Hepatic stellate cell (primary cell): ENCODE measurements around the gene TLE5.

ENCODE experiments used
- DNase-seq: peaks from one replicate; pipeline ENCODE4 v3.0.0; 2011; ENCODE audit warnings: low spot score

Gene TLE5, protein sequence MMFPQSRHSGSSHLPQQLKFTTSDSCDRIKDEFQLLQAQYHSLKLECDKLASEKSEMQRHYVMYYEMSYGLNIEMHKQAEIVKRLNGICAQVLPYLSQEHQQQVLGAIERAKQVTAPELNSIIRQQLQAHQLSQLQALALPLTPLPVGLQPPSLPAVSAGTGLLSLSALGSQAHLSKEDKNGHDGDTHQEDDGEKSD

DNA sequence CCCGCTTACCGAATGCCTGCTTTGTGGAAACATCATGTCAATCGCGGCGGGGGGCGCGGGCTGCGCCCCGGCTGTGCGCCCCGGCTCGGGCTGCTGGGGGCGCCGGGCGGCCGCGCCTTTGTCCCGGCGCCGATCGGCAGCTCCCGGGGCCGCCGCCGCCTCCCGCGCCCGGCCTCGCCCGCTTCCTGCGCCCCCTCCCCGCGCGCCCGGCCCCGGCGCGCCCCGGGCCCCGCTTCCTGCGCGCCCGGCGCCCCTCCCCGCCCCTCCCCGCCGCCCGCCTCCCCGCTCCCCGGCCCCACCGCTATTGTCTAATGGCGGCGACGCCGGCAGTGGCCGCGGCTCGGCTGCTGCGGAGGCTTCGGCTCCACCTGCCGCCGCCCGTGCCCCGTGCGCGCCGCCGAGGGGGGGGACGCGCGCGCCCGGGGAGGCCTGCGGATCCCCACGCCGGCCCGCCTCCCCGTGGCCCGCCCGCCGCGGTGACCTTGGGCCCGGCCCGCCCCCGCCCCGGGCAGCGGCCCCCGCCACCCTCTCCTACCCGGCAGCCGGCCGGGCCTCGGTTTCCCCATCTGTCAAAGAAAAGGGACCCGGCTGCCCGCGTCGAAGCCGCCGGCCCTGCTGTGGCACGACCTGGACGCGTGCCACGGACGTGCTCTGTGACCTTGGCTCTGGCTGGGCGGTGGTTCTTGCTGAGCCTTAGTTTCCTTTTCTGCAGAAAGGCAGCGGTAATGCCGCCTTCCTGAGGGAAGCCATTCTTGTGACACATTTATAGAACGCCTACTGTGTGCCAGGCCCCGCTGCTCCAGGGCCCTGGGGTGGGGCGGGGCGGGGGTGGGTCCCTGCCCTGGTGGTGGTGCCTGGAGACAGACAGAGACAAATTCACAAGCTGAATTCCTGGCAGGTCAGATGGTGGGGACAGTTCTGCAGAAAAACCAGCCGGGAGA is at the start of gene TLE5:
Gene TLE5, minus strand, starts transcription at position 331 of the 941 bp plus-strand sequence. Its CDS starts 295 bp downstream, at position 36.
- DNase-seq: peak; percentile 78

DNA sequence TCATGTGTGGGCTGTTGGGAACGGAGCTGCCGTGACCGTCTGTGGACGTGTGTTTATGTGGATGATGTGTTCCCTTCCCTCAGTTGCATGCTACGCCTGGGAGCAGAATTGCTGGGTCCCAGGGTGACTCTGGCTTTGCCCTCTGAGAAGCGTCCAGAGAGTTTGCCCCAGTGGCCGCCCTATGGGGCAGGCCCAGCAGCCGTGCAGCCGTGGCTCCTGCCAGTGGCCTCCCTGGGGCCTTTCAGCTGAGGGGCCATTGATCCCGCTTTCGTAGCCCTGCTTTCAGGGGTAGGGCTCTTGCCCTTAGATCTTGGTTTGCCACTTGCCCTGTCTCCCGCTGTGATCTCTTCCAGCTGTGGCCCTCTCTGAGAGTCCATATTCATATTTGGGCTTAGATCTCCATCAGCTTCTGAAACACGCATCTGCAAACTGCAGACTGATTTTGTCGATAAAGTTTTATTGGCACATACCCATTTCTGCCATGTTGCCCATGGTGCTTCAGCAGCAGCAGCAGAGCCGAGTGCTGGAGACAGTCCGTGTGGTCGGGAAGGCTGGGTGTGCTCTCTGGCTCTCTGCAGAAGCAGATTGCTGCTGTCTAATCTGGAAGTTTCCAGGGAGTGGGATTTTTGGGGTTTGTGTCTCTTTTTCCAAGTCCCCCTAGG is 49.4 kb upstream of the TLE5 start:
- no peak for DNase-seq

- no peak for DNase-seq
Observed at GRCh38 chr19:3110126-3110825, 48.0 kb upstream of the TLE5 start.

GRCh38 chr19:3109491-3109890 is 47.2 kb upstream of the TLE5 start:
- no peak for DNase-seq

DNA sequence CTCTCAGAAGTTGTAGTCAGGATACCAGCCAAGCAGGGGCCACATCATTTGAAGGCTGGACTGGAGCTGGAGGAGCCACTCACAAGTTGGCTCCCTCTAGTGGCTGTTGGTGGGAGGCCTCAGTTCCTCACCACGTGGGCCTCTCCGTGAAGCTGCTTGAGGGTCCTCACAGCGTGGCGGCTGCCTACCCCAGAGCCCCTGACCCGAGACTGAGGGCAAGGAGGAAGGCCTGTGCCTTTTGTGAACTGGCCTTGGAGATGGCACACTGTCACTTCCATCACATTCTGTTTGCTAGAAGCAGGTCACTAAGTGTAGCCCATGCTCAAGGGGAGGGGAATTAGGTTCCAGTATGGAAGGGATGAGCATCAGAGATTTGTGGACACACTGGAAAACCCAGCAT is 46.5 kb upstream of the TLE5 start:
- peak; percentile 74 for DNase-seq

GRCh38 chr19:3107658-3108057 is 45.4 kb upstream of the TLE5 start:
- no peak for DNase-seq

DNA sequence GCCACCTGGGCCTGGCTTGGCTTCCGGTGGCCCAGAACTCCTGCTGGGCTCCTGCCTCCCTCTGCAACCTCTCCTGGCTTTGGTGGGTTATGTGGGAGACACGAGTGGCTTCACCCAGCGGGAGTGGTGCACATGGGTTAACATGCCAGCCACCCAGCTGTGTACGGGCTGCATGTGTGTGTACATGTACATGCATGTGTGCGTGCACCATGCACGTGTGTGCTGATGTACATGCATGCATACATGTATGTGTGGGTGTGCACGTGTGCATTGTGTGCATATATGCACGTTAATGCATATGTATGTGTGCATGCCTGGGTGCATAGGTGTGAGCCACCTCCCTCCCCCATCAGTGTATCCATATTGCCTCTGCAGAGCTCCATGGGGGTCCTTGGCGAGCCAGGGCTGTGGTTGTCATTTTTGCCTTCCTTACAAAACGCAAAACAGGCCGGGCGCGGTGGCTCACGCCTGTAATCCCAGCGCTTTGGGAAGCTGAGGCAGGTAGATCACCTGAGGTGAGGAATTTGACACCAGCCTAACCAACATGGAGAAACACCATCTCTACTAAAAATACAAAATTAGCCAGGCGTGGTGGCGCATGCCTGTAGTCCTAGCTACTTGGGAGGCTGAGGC is 44.3 kb upstream of the TLE5 start:
- no peak for DNase-seq

DNA sequence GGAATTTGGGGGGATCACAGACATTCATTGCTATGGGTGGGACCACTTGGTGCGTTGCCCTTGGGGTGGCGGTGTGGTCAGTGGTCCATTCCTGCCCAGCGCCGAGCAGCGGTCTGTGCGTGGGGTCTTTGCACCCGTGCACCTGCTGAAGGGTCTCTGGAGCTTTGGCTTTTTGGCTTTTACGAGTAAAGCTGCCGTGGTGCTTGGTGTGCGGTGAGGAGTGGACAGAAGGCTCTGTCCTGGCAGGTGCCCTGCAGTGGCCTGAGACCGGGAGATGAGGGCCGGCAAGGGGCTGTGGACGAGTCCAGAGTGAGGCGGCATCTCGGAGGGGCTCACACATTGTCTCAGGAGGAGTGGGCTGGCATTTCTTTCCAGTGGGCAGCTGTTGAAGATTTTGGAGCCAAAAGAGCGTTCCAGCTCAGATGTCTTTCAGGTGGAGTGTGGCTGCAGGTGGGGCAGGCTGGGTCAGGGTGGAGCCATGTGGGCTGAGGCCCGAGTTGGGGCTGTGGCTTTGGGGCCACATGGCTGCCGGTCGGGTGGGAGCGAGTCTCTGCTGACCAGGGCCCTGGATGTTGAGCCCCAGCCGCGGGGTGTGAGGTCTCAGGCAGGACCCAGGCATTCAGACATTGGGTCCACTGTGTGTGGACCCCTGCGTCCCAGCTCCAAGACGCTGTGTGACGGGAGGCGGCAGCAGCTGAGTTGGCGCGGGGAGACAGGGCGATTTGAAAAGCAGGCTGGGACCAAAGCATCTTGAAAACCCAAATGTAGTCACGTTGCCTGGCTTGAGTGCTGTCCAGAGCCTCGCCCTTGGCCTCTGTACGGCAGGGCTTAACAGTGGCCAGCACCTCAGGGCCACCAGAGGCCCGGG is 43.6 kb upstream of the TLE5 start:
- DNase-seq: no peak

GRCh38 chr19:3104708-3104983 is 42.4 kb upstream of the TLE5 start:
- no peak for DNase-seq

- DNase-seq: no peak
Observed at GRCh38 chr19:3102239-3103140, 40.2 kb upstream of the TLE5 start.

DNA sequence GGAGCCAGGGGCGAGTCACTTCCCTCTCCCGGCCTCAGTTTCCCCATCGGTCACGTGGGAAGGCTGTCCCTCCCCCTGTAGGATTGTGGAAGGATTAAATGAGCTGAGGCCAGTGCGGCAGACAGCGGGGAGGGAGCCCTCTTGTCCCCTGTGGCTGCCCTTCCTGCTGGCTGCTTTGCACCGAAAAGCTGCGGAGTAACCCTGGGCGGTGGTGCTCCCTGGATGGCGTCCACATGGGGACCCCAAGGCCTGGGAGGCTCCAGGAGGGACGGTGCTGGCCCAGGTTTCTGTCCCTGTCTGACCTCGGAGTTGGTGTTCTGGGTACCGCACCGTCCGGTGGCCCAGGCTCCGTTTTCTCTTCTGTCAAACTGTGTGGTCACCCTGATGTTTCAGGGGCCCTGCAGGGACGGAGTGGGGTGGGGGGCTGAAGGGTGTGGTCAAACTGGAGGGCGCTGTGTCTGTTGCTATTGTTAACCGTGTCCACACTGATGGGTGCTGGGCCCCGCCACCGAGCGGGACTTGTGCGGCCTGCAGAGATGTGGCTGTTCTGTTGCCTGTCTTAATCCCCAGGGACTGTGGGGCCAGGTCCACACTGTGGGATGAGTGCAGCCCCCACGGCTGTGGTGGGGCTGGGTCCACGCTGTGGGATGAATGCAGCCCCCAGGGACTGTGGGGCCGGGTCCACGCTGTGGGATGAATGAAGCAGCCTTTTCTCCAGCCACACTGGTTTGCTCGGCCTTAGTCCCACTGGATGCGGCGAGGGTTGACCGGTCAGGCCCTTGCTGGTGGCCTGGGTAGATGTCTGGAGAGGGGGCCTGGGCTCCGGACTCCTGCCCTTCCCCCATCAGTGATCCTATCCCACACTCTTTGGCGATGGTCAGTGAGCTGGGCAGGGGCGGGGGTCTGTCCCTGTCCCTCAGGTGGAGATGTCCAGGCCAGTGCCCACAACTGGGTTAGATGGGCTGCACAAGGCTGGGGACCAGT is 38.7 kb upstream of the TLE5 start:
- DNase-seq: no peak

DNA sequence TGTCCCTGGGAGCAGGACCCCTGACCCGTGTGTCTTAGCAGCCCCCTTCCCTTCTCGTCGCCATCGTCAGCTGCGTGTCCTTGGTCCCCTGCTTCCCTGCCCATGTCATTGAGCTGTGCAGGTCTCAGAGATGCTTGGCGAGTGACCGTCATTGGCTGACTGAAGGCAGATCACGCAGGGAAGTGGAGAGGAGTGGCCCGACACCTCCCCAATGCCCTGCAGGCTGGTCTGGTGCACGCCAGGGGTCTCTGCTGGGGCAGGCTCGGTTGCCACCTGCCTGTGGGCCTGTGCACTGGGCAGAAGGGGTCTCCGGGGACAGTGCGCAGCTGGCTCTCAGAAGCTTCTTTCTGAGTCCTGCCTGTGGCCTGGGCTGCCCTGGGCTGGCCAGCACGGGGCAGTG is 38.0 kb upstream of the TLE5 start:
- DNase-seq: no peak

- no peak for DNase-seq
Observed at GRCh38 chr19:3099347-3100145, 37.3 kb upstream of the TLE5 start.

- peak; percentile 83 for DNase-seq
Observed at GRCh38 chr19:3098515-3099346, 36.4 kb upstream of the TLE5 start.

- peak; percentile 83 for DNase-seq
Observed at GRCh38 chr19:3098141-3098514, 35.8 kb upstream of the TLE5 start.

DNA sequence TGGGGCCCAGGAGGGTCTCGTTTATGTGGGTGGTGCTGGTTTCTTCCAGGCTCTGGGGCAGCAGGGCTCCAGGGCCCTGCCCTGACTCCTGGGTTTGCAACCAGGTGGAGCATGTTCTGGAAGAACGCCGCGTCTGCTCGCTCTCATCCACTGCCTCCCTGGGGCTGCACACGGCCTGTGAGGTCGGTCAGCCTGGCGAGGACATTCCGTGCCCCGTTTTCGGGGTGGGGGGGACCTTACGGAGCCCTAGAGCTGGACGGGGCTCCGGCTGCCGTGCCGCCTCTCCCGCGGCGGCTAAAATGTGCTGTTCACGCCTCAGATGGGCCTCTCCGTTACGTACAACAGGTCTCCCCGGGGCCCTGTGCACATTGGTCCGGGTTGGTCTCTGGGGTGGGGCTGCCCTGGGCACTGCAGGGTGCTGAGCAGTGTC is 35.2 kb upstream of the TLE5 start:
- DNase-seq: peak; percentile 51

DNA sequence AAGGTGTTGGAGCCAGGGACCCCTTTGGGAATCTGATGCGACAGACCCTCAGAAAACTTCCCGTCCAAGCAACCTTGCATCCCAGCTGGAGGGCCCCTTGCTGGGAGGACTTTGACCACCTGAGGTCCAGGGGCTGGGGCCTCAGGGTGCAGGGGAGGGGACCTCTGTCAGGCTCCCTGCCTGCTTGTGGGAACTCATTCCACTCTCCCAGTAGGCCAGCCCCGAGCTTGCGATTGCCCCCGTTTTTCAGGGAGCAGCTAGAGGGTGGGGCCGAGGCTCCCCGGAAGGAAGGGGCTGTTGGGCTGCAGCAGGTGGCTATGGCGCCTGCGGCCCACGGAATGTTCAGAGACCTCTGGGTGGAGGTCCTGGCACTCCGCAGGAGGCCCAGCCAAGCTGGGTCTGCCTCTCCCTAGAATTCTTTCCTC is 34.6 kb upstream of the TLE5 start:
- no peak for DNase-seq
